ENCODE results near the gene KCTD14.
A peak's percentile ranks its signal among the peaks of the same experiment; 100 is the strongest.

Gene KCTD14

GRCh38 chr11:78067704-78068103, 44.6 kb upstream of the KCTD14 start:
- TF ChIP-seq MYC (IDR thresholded peaks at IDR 0.05; ENCODE audit: low read depth, low read length) (no peak), MAX (IDR thresholded peaks at IDR 0.05; ENCODE audit: low read depth, low read length) (no peak), POLR2A (IDR thresholded peaks at IDR 0.05; ENCODE audit: extremely low read depth, insufficient read length) (no peak), CTCF (IDR thresholded peaks at IDR 0.05; ENCODE audit: low read depth, low read length) (no peak)
- H3K4me3 ChIP-seq (ENCODE audit: low read depth, low read length), result no peak overlapping the region
- DNase-seq (ENCODE audit: low read depth), result no peak

GRCh38 chr11:78066471-78066870, 43.4 kb upstream of the KCTD14 start:
- no peak overlapping the region for H3K4me3 ChIP-seq (ENCODE audit: low read depth, low read length)
- no peak for TF ChIP-seq MAX (IDR thresholded peaks at IDR 0.05; ENCODE audit: low read depth, low read length)
- TF ChIP-seq MYC (IDR thresholded peaks at IDR 0.05; ENCODE audit: low read depth, low read length), result no peak
- no peak for TF ChIP-seq POLR2A (IDR thresholded peaks at IDR 0.05; ENCODE audit: extremely low read depth, insufficient read length)
- TF ChIP-seq CTCF (IDR thresholded peaks at IDR 0.05; ENCODE audit: low read depth, low read length), result no peak
- peak; percentile 72 for DNase-seq (ENCODE audit: low read depth)

- DNase-seq (ENCODE audit: low read depth), result no peak
- TF ChIP-seq POLR2A (IDR thresholded peaks at IDR 0.05; ENCODE audit: extremely low read depth, insufficient read length) (no peak), MAX (IDR thresholded peaks at IDR 0.05; ENCODE audit: low read depth, low read length) (no peak), MYC (IDR thresholded peaks at IDR 0.05; ENCODE audit: low read depth, low read length) (no peak), CTCF (IDR thresholded peaks at IDR 0.05; ENCODE audit: low read depth, low read length) (no peak)
- H3K4me3 ChIP-seq (ENCODE audit: low read depth, low read length), result no peak overlapping the region
Measured at GRCh38 chr11:78065203-78065602, 42.1 kb upstream of the KCTD14 start.

GRCh38 chr11:78063440-78064181, 40.5 kb upstream of the KCTD14 start, which contains the start of gene THRSP:
TSS of gene THRSP (plus strand) at chr11:78063861. CDS start at chr11:78063882, 21 bp downstream.
- no peak for TF ChIP-seq POLR2A (IDR thresholded peaks at IDR 0.05; ENCODE audit: extremely low read depth, insufficient read length)
- TF ChIP-seq CTCF (IDR thresholded peaks at IDR 0.05; ENCODE audit: low read depth, low read length), result no peak
- no peak for TF ChIP-seq MYC (IDR thresholded peaks at IDR 0.05; ENCODE audit: low read depth, low read length)
- TF ChIP-seq MAX (IDR thresholded peaks at IDR 0.05; ENCODE audit: low read depth, low read length), result no peak

GRCh38 chr11:78062671-78063070, 39.6 kb upstream of the KCTD14 start:
- TF ChIP-seq MAX (IDR thresholded peaks at IDR 0.05; ENCODE audit: low read depth, low read length), result no peak
- no peak for TF ChIP-seq MYC (IDR thresholded peaks at IDR 0.05; ENCODE audit: low read depth, low read length)
- no peak for TF ChIP-seq POLR2A (IDR thresholded peaks at IDR 0.05; ENCODE audit: extremely low read depth, insufficient read length)
- no peak for TF ChIP-seq CTCF (IDR thresholded peaks at IDR 0.05; ENCODE audit: low read depth, low read length)
- DNase-seq (ENCODE audit: low read depth), result no peak

More at GRCh38 chr11:78063440-78064181, 40.5 kb upstream of the KCTD14 start, which contains the start of gene THRSP:
- H3K4me3 ChIP-seq (ENCODE audit: low read depth, low read length), result no peak within 1 kb of the TSS
- DNase-seq (ENCODE audit: low read depth), result no peak

More at GRCh38 chr11:78062671-78063070, 39.6 kb upstream of the KCTD14 start:
- H3K4me3 ChIP-seq (ENCODE audit: low read depth, low read length), result no peak overlapping the region
